ENCODE data around the gene RHEB. TPM values are rescaled to one million over a fixed set of nuclear protein-coding genes. Genes with fewer than 3 reads are reported as not detected.

RHEB gene
- total and polyA plus RNA-seq, 2 of the 13 experiments (the other 11 are each of a cell fraction or from before 2014, with no cell fraction given), result 55.0 to 77.6 TPM

- TF ChIP-seq, protein P1, sequence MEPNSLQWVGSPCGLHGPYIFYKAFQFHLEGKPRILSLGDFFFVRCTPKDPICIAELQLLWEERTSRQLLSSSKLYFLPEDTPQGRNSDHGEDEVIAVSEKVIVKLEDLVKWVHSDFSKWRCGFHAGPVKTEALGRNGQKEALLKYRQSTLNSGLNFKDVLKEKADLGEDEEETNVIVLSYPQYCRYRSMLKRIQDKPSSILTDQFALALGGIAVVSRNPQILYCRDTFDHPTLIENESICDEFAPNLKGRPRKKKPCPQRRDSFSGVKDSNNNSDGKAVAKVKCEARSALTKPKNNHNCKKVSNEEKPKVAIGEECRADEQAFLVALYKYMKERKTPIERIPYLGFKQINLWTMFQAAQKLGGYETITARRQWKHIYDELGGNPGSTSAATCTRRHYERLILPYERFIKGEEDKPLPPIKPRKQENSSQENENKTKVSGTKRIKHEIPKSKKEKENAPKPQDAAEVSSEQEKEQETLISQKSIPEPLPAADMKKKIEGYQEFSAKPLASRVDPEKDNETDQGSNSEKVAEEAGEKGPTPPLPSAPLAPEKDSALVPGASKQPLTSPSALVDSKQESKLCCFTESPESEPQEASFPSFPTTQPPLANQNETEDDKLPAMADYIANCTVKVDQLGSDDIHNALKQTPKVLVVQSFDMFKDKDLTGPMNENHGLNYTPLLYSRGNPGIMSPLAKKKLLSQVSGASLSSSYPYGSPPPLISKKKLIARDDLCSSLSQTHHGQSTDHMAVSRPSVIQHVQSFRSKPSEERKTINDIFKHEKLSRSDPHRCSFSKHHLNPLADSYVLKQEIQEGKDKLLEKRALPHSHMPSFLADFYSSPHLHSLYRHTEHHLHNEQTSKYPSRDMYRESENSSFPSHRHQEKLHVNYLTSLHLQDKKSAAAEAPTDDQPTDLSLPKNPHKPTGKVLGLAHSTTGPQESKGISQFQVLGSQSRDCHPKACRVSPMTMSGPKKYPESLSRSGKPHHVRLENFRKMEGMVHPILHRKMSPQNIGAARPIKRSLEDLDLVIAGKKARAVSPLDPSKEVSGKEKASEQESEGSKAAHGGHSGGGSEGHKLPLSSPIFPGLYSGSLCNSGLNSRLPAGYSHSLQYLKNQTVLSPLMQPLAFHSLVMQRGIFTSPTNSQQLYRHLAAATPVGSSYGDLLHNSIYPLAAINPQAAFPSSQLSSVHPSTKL (CRISPR knock-in tag; IDR thresholded peaks at IDR 0.05), result 0 out of 2 replicates have a peak, but pooled peaks have one; percentile 13
- TF ChIP-seq RNF2 (conservative IDR thresholded peaks at IDR 0.05; ENCODE audit: low read depth) (0 out of 2 replicates have a peak, but pooled peaks have one; percentile 19), SP5 (CRISPR knock-in tag; IDR thresholded peaks at IDR 0.05; ENCODE audit: borderline replicate concordance, low read depth) (no peak), PRMT3 (CRISPR knock-in tag; IDR thresholded peaks at IDR 0.05; ENCODE audit: borderline replicate concordance, low read depth) (no peak), HNF4G (IDR thresholded peaks at IDR 0.05; ENCODE audit: borderline replicate concordance, low read depth, low read length) (peak; percentile 3; the same call in 1 of the 2 replicates), HNF4G (CRISPR knock-in tag; IDR thresholded peaks at IDR 0.05; ENCODE audit: borderline replicate concordance, low read depth) (no peak), XRCC5 (optimal IDR thresholded peaks at IDR 0.05; ENCODE audit: low read length) (no peak), ZBTB7A (CRISPR knock-in tag; IDR thresholded peaks at IDR 0.05) (0 out of 2 replicates have a peak, but pooled peaks have one; percentile 47), SALL1 (CRISPR knock-in tag; IDR thresholded peaks at IDR 0.05) (peak; percentile 70), SIN3A (IDR thresholded peaks at IDR 0.05; ENCODE audit: borderline replicate concordance, low read depth, low read length) (peak; percentile 24; the same call in 1 of the 2 replicates), NR2F2 (IDR thresholded peaks at IDR 0.05; ENCODE audit: borderline replicate concordance, low read depth) (no peak), FOXM1 (CRISPR knock-in tag; IDR thresholded peaks at IDR 0.05) (no peak), TAF15 (IDR thresholded peaks at IDR 0.05; ENCODE audit: low read depth, low read length, poor library complexity, severe bottlenecking) (no peak), ATF5 (CRISPR knock-in tag; IDR thresholded peaks at IDR 0.05; ENCODE audit: low read depth) (no peak), FOXA3 (CRISPR knock-in tag; IDR thresholded peaks at IDR 0.05) (no peak), GLI4 (CRISPR knock-in tag; IDR thresholded peaks at IDR 0.05; ENCODE audit: borderline replicate concordance) (no peak), ZSCAN21 (CRISPR knock-in tag; IDR thresholded peaks at IDR 0.05; ENCODE audit: borderline replicate concordance) (peak; percentile 69), NAIF1 (CRISPR knock-in tag; IDR thresholded peaks at IDR 0.05; ENCODE audit: borderline replicate concordance) (0 out of 2 replicates have a peak, but pooled peaks have one; percentile 43), RBM22 (optimal IDR thresholded peaks at IDR 0.05; ENCODE audit: low read length) (peak; percentile 59), ZNF354B (CRISPR knock-in tag; IDR thresholded peaks at IDR 0.05) (no peak), PITX1 (CRISPR knock-in tag; IDR thresholded peaks at IDR 0.05) (0 out of 2 replicates have a peak, but pooled peaks have one; percentile 25), KDM3A (CRISPR knock-in tag; IDR thresholded peaks at IDR 0.05; ENCODE audit: low read depth) (no peak)
- TF ChIP-seq, protein P2, sequence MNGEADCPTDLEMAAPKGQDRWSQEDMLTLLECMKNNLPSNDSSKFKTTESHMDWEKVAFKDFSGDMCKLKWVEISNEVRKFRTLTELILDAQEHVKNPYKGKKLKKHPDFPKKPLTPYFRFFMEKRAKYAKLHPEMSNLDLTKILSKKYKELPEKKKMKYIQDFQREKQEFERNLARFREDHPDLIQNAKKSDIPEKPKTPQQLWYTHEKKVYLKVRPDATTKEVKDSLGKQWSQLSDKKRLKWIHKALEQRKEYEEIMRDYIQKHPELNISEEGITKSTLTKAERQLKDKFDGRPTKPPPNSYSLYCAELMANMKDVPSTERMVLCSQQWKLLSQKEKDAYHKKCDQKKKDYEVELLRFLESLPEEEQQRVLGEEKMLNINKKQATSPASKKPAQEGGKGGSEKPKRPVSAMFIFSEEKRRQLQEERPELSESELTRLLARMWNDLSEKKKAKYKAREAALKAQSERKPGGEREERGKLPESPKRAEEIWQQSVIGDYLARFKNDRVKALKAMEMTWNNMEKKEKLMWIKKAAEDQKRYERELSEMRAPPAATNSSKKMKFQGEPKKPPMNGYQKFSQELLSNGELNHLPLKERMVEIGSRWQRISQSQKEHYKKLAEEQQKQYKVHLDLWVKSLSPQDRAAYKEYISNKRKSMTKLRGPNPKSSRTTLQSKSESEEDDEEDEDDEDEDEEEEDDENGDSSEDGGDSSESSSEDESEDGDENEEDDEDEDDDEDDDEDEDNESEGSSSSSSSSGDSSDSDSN (CRISPR knock-in tag; IDR thresholded peaks at IDR 0.05), result peak; percentile 47
Observed at GRCh38 chr7:151518105-151518946, 1.4 kb downstream of the RHEB start (continued).

All from HepG2 (cell line).